ENCODE data around the gene NFATC4.

NFATC4 gene

DNA sequence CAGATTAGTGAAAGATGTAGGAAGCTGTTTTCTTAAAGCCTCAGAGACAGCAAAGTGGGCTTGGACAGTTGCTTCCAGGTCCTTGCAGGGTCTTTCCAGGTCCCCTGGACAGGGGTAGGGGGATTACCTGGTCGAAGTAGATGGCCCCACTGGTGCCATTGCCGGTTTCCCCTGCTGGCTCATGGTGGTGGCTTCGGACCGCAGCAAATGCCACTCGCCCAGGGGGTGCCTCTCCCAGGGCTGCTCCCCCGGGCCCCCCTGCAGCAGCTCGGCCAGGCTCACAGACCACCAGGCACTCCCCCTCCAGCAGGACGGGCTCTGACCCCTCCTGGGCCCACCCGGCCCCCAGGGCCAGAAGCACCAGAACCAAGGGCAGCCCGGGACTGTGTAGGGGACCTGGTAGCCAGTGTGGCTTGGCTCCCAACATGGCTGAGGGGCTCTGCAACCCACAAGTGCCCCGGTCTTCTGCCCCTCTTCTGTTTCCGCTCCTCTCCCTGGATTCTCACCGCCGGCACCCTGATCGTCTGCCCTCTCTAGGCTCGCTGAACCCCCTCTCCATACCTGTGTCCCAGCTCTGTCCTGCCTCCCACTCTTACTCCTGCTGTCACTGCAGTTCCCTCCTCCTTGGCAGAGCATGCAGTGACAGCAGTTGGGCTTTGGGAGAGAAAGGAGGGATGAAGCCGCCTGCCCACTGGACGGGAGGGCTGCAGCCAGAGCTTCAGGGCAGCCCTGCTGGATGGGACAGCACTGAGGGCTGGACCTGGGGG, 60.8 kb downstream of the NFATC4 start:
- DNase-seq (ENCODE audit: low read depth in 2 of 2): no peak

Measured in stimulated activated CD4-positive, alpha-beta T cell treated with anti-CD3 and anti-CD28 coated beads, Interleukin-1b, Interleukin-23, amount 100 ng/mL, for 4 hours (primary cell).